Measurements from ENCODE around the gene CEP41. TPM values are rescaled to one million over a fixed set of nuclear protein-coding genes. Genes with fewer than 3 reads are reported as not detected.

Gene CEP41
- total and polyA plus RNA-seq, 2 of the 13 experiments (the other 11 are each of a cell fraction or from before 2014, with no cell fraction given), result 8.7 to 9.0 TPM

DNA sequence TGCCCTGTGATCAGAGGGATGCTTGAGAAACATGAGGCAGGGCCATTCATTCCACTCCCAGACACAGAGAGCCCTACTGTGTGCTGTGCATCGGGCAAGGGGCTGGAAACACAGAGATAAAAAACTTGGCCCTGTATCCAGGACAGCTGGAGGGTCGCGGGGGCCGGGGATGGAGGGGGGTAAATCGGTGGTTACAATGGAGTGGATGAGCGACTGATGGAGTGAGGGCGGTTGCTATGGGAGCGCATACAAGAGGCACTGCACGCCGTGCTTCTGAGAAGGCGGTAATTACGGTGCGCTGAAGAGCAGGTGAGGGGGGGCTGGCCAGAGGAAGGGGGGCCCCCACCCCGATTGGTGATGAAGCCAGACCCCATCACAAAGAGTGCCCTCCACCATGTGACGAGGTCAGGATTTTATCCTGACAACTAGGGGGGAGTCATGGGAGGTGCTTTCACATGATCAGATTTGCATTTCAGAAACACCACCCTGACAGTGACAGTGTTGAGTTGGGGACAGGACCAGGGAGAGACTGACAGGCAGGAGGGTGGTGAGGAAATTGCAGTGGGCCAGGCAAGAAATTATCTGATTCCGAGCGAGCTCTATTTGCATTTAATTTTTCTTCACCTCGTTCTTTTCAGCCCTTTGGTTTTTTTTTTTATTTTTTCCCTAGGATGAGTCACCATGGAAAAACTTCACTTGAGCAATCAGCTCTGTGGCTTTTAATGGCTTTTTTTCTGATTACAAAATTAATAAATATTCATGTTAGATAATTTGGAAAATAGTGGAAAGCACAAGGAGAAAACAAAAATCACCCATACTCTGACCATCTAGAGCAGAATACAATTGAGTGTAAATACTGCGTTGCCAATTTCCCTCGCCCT lies 88.4 kb downstream of the CEP41 start:
- H3K27ac ChIP-seq (ENCODE audit: extremely low read length, insufficient read depth, low read length), result no peak overlapping the region
- H3K4me1 ChIP-seq (ENCODE audit: insufficient read depth, low read length), result peaks cover 38% of the 10 kb centered on the region
- no peak for DNase-seq (ENCODE audit: low spot score)
- H4K20me1 ChIP-seq (ENCODE audit: insufficient read depth, low read length), result no peaks in the 10 kb centered on the region
- H3K36me3 ChIP-seq (replicated peaks in 1 of 2; ENCODE audit: control insufficient read depth in 1 of 2, insufficient read depth in 2 of 2, low read length in 2 of 2), result no peaks in the 10 kb centered on the region
- no peaks in the 10 kb centered on the region for H3K79me2 ChIP-seq (ENCODE audit: insufficient read depth, low read length)
- in situ Hi-C loops (cut with HindIII; ENCODE audit: extremely low pct_ligation_motif_present, low pct_unique_long_range_greater_than_20kb), result no loop called here
- POLR2A ChIA-PET, result no interaction called here
- H3K27me3 ChIP-seq (ENCODE audit: control insufficient read depth in 1 of 2, insufficient read depth in 2 of 2, low read length in 2 of 2), result peaks cover 4 to 19% of the 10 kb centered on the region in 2 experiments; a peak in 4 of 5 replicates
- no peak overlapping the region; the same call in 1 of the 2 replicates for H3K4me2 ChIP-seq (ENCODE audit: low read depth, low read length)
- BruUV-seq (replicated peaks), result no TSS peak
- TF ChIP-seq SALL1 (CRISPR knock-in tag; IDR thresholded peaks at IDR 0.05), result no peak
- no peak for TF ChIP-seq BHLHE40 (IDR thresholded peaks at IDR 0.05; ENCODE audit: low read length)
- TF ChIP-seq, protein P1, sequence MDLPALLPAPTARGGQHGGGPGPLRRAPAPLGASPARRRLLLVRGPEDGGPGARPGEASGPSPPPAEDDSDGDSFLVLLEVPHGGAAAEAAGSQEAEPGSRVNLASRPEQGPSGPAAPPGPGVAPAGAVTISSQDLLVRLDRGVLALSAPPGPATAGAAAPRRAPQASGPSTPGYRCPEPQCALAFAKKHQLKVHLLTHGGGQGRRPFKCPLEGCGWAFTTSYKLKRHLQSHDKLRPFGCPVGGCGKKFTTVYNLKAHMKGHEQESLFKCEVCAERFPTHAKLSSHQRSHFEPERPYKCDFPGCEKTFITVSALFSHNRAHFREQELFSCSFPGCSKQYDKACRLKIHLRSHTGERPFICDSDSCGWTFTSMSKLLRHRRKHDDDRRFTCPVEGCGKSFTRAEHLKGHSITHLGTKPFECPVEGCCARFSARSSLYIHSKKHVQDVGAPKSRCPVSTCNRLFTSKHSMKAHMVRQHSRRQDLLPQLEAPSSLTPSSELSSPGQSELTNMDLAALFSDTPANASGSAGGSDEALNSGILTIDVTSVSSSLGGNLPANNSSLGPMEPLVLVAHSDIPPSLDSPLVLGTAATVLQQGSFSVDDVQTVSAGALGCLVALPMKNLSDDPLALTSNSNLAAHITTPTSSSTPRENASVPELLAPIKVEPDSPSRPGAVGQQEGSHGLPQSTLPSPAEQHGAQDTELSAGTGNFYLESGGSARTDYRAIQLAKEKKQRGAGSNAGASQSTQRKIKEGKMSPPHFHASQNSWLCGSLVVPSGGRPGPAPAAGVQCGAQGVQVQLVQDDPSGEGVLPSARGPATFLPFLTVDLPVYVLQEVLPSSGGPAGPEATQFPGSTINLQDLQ (CRISPR knock-in tag; IDR thresholded peaks at IDR 0.05), result no peak
- TF ChIP-seq ZKSCAN5 (CRISPR knock-in tag; IDR thresholded peaks at IDR 0.05), result no peak
- no peak for TF ChIP-seq NFATC3 (CRISPR knock-in tag; IDR thresholded peaks at IDR 0.05)
- TF ChIP-seq SUZ12 (IDR thresholded peaks at IDR 0.05; ENCODE audit: low read depth, low read length), result no peak
- 60% methylated on average over 20 of the region's 20 CpGs for WGBS (ENCODE audit: low lambda C conversion rate)
- H3K9ac ChIP-seq (ENCODE audit: insufficient read depth, low read depth, low read length), result no peak overlapping the region
- no peak overlapping the region for H3K4me3 ChIP-seq (replicated peaks in 1 of 3; ENCODE audit: insufficient read depth in 1 of 3, low read depth in 2 of 3, low read length in 3 of 3)
- intact Hi-C loops (cut with micrococcal nuclease; ENCODE audit: unreplicated experiment), result no loop called here
- CTCF ChIA-PET (ENCODE audit: low intra/inter-chr PET ratio, low total read pairs), result no interaction called here
- H3K9me3 ChIP-seq (ENCODE audit: low read length), result no peaks in the 10 kb centered on the region
- no peak for ATAC-seq
- no peak overlapping the region for H2AFZ ChIP-seq (ENCODE audit: low read length)
- FAIRE-seq, result no peak

All from HepG2 (cell line).